Measurements from ENCODE around the gene MGST1.

MGST1 gene, protein sequence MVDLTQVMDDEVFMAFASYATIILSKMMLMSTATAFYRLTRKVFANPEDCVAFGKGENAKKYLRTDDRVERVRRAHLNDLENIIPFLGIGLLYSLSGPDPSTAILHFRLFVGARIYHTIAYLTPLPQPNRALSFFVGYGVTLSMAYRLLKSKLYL

DNA sequence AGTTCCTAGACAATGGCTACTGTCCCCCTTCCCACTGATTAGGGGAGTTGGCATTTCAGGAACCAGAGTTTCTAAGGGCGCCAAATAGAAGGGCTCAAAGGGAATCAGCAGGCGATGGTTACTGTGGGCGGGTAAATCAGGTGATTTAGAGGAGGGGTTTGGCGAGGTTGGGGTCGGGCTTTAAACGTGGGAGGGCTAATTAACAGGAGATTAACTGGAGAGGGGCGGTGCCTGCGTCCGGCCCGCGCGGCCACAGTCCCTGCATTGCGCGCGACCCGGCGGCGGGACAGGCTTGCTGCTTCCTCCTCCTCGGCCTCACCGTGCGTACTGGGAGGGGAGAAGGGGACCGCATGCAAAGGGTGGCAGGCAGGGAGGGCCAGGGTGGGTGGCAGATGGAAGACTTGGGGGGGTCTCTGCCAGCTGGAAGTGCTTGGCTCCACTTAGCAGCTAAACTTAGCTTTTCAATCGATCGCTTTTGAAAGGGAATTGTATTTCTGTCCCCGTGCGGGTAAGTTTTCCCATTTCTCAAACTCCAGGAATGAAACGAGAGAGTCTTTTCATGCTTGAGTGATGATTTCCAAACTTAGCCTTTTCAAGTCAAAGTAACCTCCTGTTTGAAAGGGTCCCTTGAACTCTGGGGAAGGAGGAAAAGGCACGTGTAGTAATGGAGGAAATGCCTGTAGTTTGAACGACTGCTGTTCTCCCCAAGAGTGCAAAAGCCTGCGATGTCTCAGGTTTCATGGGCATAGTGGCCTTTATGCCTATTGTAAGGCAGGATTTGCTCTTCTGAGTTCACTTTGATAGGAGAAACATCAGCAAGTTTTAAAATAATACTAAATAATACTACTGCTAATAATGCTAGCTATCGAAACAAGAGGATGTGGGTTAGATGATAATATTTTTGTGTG, at the start of gene MGST1:
MGST1 (plus strand) TSS at position 255 of the 908 bp plus-strand sequence. CDS start 6,608 bp downstream, outside the sequence.
- DNase-seq (ENCODE audit: low spot score): peak; percentile 28

DNA sequence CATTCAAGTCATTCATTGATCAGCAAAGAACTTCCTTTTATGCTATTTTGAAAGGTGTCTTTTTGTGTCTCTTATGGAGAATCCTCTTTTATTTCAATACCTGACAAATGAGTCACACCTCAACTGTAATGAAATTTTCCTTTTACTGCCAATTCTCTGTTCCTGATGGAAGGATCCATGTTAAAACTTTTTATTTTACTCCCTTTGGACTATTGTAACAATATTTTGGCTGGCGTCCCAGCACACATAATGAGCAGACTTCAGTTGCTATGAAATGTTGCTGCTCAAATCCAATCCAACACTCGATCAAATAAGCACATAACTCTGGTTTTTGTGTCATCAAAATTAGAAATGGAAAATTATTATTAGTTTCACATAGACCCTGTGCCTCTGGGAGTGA, 48.0 kb upstream of the MGST1 start:
- no peak for DNase-seq (ENCODE audit: low spot score)

More for the DNA sequence above, at the start of gene MGST1:
- peak; percentile 66 for FAIRE-seq

DNA sequence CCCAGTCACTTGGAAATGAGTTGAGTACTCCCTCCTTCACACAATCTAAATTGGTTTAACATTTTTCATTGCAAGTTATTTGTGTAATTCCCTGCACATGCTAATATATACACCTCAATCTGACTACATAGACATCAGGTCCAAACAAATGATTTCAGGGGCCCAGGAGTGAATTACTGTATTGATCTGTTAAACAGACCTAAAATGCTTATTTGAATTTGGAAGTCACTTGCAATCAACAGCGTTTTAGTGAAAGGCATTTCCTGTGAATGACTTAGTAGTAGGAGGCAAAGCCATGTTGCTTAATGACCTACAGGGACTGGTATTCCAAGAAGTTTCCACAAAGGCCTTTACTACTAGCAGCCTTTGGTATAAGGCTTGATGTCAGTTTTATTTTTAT, 47.3 kb upstream of the MGST1 start:
- FAIRE-seq (no peak), DNase-seq (ENCODE audit: low spot score) (no peak)

More for the DNA sequence above, 48.0 kb upstream of the MGST1 start:
- FAIRE-seq: no peak

DNA sequence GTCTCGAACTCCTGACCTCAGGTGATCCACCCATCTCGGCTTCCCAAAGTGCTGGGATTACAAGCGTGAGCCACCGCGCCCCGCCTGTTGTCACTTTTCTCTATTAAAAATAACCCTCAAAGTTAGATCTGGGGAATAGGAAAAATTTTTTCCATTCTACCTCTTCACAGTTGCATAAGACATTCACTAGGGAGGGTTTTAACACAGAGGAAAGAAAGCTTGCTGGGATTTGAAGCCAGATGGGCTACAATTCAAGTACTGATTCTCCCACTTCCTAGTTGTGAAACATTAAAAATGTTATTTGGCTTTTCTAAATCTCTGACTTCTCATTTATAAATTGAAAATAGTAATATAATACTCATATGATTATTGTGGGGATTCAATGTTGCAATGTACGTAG, 46.7 kb upstream of the MGST1 start:
- FAIRE-seq (no peak), DNase-seq (ENCODE audit: low spot score) (no peak)

DNA sequence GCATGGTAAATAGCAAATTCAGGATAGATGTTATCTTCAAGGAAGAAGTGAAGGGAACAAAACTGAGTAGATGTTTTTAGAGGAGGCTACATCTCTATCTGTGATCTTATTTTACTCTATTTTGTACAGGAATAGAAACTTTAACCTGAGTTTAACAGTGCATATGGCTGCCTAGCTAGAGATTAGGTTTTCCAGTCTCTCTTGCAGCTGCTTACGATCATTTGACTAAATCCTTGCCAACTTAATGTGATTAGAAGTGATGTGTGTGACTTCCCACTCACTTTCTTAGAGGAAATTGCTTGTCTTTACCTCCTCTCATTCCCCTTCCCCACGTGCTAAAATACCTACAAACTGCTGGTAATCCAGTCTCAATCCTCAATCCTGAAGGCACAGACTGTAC, 43.5 kb upstream of the MGST1 start:
- FAIRE-seq (no peak), DNase-seq (ENCODE audit: low spot score) (no peak)

DNA sequence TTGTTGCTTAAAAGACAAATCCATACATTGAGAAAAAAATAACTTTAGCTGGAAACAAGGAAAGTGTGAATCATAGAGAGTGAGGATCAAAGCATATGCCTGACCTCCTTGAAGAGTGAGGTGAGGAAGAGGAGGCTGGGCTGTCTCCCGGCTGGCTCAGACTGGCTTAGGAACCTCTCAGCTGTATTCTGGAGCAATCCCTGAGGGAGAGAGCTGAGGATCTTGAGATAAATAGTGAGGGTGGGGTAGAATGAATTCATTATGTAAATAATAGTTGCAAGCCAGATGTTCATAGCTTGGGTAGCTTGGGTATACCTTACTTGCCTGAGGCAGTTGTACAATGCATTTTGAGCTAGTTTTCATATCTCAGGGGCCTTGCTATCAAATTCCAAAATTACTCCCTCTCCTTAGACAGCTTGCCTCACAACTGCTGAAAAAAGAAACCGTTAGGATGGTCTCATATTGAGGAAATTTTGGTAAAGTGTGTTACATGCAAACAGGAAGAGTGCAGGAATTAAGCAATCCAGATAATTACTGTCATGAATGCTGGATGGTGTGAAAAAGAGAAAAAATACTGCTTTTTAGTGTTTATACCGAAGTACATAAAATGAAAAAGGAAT, 39.5 kb upstream of the MGST1 start:
- FAIRE-seq: no peak
- no peak for DNase-seq (ENCODE audit: low spot score)

DNA sequence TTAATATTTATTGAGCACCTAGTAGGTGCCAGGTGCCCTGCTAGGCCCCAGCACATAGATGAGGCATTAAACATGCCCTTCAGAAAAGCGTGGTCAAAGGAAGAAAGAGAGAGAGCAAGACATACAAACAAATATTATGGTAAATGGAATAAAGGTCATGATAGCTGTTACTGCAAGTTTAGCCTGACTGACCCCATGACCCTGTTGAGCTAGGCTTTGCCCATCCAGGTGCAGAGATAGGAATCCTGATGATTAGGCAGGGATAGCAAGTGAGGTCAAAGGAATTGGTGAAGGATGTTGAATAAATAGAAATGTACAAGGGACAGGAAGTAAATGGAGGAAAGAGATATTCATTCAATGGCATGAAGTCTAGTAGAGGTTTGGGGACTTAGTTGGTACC, 36.5 kb upstream of the MGST1 start:
- no peak for FAIRE-seq
- DNase-seq (ENCODE audit: low spot score): no peak

DNA sequence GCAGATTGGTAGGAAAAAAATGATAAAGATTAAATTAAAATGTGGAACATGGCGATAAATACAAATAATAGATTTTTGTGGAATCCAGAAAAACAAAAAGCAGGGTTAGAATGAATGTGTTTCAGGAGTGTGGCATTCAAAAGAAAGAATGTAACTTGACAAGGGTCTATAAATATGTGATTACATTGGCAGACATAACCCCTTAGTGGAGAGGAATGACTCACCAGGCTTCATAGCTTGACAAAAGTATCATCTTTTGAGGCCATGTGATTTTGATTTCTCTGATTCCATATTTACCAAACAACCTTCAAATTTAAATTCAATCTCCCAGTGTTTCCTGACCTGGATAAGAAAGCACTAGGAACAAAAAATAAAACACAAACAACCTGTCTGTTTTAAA, 24.4 kb upstream of the MGST1 start:
- FAIRE-seq (no peak), DNase-seq (ENCODE audit: low spot score) (peak; percentile 12)

DNA sequence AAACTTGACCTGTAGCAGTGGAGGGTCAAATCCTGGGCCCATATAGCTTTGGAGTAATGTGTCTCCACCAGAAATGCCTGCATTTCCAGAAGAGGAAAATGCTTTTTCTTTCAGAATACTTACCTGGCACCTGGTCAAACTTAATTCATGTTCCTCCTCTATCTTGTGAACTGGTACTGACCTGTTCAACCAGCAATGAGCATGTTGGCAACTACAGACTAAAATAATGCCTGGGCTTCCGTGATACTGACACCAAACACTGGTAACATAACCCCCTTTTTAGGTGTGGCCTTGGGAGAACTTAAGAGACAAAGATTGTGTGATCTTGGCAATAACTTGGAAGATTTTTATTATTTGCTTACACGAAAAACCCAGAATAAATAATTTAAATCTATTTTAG, 23.8 kb upstream of the MGST1 start:
- DNase-seq (ENCODE audit: low spot score) (no peak), FAIRE-seq (no peak)

DNA sequence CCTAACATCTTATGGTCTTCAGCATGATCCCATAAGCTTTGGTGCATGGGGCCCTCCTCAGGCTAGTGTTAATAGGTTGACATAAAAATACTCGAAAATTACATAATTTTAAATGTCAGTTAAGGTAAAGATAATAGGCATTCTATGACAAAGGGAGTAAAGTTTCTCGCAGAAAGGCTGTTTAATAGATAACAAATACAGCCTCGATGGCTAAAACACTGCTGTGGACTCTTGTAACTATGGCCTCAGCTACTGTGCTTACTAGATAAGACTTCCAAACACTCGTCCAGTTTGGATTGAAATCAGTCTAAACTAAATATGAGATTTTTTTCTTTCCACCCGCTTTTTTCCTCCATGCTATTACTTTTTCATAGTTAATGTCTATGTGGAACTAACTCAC, 23.2 kb upstream of the MGST1 start:
- FAIRE-seq: no peak
- DNase-seq (ENCODE audit: low spot score): no peak

DNA sequence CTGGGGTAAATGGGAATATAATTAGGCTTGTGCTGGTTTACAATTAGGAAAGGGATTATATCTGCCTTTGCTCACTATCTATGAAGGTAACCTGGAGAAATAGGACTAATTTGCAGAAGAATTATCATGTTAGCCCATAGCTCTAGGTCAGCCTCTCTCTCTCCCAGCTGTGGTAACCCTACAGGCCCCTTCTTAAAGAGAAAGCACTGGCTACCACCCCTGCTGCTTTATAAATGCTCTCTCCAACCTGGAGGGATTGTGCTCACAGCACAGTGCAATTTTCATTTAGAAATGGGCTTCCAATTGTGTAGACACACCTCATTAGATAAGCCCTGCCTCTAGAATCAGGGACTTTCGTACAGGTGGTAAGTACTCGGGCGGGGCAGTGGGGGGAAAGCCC, 22.7 kb upstream of the MGST1 start:
- FAIRE-seq (no peak), DNase-seq (ENCODE audit: low spot score) (no peak)

DNA sequence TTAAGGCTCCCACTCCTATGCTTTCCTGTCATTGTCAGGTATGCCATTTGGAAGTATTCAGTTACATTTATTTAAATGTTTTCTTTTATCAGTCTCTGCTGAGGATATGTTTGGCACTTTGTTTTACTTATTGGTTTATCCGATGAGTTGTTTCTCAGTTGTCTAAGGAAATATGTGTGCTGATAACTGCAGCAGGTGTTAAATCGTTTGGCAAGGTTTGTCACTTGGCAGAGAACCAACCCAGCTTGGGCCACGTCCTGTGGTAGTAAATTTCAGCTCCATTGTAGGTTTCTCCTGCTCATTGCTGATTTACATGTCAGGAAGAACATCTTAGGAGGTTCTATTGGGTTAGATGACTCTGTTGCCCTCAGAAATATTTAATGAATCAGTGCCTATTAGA, 22.0 kb upstream of the MGST1 start:
- DNase-seq (ENCODE audit: low spot score) (no peak), FAIRE-seq (no peak)

DNA sequence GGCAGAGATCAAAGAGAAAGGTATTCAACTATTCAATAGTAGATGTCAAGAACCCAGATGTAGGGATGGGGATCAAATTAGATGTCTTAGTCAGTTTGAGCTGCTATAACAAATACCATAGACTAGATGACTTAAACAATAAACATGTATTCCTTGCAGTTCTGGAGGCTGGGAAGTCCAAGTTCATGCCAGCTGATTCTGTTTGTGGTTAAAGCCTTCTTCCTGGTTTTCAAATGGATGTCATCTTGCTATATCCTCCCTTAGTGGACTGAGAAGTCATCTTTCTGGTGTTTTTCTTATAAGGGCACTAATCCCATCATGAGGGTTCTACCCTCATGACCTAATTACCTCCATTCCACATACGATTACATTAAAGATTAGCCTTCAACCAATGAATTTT, 19.5 kb upstream of the MGST1 start:
- FAIRE-seq (no peak), DNase-seq (ENCODE audit: low spot score) (no peak)

DNA sequence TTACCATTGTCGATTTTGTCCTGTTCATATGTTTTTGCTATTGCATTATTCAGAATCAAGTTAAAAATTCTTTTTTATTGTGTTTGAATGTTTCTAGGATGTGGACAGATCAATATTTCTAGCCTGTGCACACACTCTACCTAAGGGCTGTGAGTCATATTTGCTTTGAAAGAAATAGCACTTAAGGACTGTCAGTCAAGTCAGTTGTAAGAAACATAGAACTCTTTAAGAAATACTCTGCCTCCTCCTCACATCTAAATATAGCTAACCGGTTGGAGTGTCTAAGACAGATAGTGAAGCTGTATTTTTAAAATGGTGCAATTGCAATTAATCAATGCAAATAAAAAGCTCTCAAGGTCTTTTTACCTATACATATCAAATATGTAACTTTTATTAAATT, 17.9 kb upstream of the MGST1 start:
- DNase-seq (ENCODE audit: low spot score) (no peak), FAIRE-seq (no peak)

DNA sequence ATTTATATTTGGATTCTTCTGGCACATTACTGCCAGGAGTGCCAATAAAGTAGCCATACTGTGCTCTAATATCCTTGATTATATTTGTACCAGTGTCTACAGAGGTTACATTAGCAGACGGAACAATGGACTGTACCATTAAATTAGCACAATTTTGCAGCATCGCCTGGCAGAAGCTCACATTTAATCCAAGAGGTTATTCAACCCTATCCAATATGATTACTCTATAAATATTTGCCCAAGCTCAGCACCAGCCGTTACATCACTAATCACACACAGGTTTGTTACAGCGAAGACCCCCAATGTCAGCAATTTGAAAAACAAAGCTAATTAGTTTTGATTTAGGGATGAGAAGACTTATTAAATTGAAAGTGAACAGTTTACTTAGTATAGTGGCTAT, 16.9 kb upstream of the MGST1 start:
- no peak for FAIRE-seq
- no peak for DNase-seq (ENCODE audit: low spot score)

DNA sequence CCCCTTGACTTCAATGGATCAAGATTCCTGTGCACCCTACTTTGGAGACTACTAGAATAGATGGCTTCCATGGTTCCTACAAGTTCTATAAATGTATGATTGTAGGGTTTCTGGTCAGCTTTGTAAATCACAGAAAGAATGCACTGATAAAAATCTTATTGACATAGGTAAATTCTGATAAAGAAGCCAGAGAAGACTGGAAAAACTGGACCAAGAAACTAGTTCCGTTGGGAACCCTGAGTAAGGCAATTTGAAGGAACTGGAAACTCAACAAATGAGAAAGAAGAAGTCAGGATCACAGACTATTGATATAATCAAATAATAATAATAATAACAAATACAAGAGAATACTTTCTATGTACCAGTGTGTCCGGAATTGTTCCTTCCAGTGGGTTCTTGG, 15.4 kb upstream of the MGST1 start:
- no peak for FAIRE-seq
- DNase-seq (ENCODE audit: low spot score): no peak

DNA sequence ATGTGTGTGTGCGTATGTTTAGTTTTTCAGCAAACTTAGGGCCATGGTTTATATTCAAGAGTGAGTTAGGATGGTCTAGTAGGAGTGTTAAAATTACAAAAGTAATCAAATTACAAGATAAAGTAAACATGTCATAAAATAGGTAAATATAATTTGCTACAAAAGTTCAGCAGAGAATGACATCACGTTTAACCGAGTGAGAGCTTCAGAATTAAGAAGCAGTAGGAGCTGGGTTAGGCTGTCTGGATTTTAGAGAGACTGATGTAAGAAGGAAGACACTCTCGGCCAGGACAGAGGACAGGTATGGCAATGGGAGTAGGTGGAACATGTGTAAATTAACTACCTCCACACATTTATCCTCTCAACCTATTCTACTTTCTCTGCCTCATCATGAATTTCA, 11.6 kb upstream of the MGST1 start:
- FAIRE-seq: no peak

DNA sequence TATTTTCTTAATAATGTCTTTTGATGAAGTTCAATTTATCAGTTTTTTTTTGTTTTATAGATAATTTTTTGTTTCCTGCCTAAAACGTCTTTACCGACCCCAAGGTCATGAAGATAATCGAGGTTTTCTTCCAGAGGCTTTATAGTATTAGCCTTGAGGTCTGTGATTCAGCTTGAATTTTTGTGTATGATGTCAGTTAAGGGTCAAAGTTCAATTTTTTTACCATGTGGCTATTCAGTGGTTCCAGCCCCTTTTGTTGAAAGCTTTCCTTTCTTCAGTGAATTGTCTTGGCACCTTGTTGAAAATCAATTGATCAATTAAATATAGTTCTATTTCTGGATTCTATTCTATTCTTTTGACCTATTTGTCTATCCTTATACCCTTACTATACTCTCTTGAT, 3.2 kb upstream of the MGST1 start:
- no peak for FAIRE-seq
- no peak for DNase-seq (ENCODE audit: low spot score)

More for the DNA sequence above, 11.6 kb upstream of the MGST1 start:
- no peak for DNase-seq (ENCODE audit: low spot score)

DNA sequence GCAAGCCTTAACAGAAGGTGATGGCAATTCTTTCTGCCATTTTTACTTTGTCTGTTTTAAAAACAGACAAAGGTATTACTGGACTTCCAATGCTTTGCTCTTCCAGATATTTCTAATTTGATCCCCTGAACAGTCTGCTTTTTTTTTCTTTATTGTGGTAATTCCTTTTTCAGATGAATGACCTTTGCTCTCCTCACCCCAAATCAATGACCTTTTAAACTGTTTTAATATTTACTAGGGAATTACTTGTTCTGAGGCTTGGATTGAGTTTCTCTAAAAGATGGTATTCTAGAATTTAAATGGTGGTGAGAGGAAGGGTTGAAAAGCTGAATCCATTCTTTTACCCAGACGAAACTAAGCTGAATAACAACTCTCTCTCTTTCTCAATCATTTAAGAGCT, 2.3 kb upstream of the MGST1 start:
- no peak for DNase-seq (ENCODE audit: low spot score)
- FAIRE-seq: no peak

DNA sequence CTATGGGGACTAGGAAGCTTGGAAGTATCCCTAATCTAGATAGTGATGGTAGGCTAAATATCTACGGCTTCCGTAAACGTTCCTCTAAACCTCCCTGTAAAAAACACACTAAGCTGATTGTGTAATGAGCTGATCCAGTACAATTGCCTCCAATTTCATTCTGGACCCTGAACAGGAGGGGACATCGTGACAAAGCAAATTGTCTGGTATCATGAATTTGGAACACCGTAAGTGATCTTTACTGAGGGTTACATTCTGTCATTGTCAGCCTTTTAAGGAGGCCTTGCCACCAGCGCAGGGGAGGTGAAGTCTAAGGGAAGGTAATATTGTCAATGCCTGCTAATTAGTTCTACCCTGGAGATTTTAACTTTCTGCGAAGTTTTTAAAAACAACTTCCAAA, 487 bp upstream of the MGST1 start:
- FAIRE-seq: no peak
- DNase-seq (ENCODE audit: low spot score): no peak

DNA sequence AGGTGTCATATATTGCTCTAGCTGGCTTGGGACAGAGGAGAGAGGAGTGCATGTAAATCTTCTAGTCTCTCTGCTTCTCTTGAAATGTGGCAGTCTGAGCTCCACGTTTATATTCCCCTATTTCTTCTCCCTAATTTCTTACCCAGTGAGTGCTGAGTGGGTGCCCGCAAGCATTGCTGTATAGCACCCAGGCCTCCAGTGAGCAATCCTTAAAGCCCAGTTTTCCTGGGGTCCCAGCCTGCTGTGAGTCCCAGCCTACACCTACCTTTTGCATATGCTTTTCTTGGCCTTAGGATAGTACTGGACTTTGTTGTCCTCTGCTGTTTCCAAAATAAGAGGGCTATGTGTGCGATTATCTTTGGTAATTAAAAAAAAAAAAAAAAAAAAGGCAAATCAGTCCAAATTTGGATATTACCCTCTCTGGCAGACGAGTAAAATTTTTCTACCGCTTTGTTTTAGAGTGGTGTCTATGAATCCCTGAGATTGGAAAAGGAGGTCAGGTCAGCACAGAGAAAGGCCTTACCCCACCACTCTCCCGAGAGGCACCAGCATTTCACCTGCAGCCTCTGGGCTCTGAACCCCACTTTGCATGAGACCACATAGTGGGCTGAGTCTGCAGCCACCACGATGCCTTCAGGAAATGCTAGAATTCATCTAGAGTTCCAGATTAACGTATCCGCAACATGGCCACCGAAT, 1.1 kb downstream of the MGST1 start:
- DNase-seq (ENCODE audit: low spot score) (no peak), FAIRE-seq (no peak)

DNA sequence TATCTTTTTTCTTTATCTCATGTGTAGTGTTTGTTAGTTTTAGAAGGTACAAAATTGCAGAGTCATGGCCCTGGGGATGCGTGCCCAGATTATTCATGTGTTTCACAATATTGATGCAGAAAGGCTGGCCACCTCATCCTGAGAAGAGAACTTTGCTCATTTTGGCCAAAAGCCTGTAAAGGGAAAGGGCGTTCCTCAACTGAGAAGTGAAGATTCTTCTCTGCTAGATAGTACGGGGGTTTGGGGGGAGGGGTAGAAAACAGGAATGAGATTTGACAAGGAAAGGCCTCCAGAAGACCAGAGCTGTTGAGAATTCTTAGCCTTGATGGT, 1.7 kb downstream of the MGST1 start:
- FAIRE-seq (no peak), DNase-seq (ENCODE audit: low spot score) (no peak)
